Measurements from ENCODE around the gene SLC25A13. TPM values are rescaled to one million over a fixed set of nuclear protein-coding genes. Genes with fewer than 3 reads are reported as not detected.

SLC25A13 gene
- total RNA-seq, 1 experiment from 2014 or later, result 77.2 TPM

GRCh38 chr7:96331775-96332174 is 9.9 kb upstream of the SLC25A13 start:
- no peaks in the 10 kb centered on the region for H3K36me3 Mint-ChIP-seq
- H3K9me3 Mint-ChIP-seq, result peaks cover 10% of the 10 kb centered on the region
- no peak for ATAC-seq
- POLR2A ChIA-PET, result no interaction called here
- no peak overlapping the region for H3K4me3 Mint-ChIP-seq
- CTCF ChIA-PET, result no interaction called here
- H3K27me3 Mint-ChIP-seq (ENCODE audit: low read depth), result peaks cover 3% of the 10 kb centered on the region; the same call in 1 of the 2 replicates
- peaks cover 7% of the 10 kb centered on the region; the same call in 1 of the 2 replicates for H3K4me1 Mint-ChIP-seq
- no peak overlapping the region for H3K27ac Mint-ChIP-seq
- no peak for DNase-seq (ENCODE audit: low spot score)
- TF ChIP-seq ZNF232 (CRISPR knock-in tag; IDR thresholded peaks at IDR 0.05) (no peak), TEAD1 (CRISPR knock-in tag; IDR thresholded peaks at IDR 0.05) (no peak), OVOL2 (CRISPR knock-in tag; IDR thresholded peaks at IDR 0.05; ENCODE audit: borderline replicate concordance) (no peak), CREM (CRISPR knock-in tag; IDR thresholded peaks at IDR 0.05) (no peak), CREB1 (CRISPR knock-in tag; IDR thresholded peaks at IDR 0.05) (no peak), GABPB1 (CRISPR knock-in tag; IDR thresholded peaks at IDR 0.05) (no peak), NR1H2 (CRISPR knock-in tag; IDR thresholded peaks at IDR 0.05) (no peak), ZNF219 (CRISPR knock-in tag; IDR thresholded peaks at IDR 0.05; ENCODE audit: borderline replicate concordance) (no peak), JAZF1 (CRISPR knock-in tag; IDR thresholded peaks at IDR 0.05) (no peak), EMX1 (CRISPR knock-in tag; IDR thresholded peaks at IDR 0.05) (no peak), RORB (CRISPR knock-in tag; IDR thresholded peaks at IDR 0.05) (no peak), ZNF396 (CRISPR knock-in tag; IDR thresholded peaks at IDR 0.05; ENCODE audit: borderline replicate concordance) (no peak), ARID4B (CRISPR knock-in tag; IDR thresholded peaks at IDR 0.05; ENCODE audit: borderline replicate concordance) (no peak), MYBL2 (CRISPR knock-in tag; IDR thresholded peaks at IDR 0.05) (no peak)
- TF ChIP-seq, protein P1, sequence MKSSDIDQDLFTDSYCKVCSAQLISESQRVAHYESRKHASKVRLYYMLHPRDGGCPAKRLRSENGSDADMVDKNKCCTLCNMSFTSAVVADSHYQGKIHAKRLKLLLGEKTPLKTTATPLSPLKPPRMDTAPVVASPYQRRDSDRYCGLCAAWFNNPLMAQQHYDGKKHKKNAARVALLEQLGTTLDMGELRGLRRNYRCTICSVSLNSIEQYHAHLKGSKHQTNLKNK (CRISPR knock-in tag; IDR thresholded peaks at IDR 0.05), result no peak
- TF ChIP-seq, protein P2, sequence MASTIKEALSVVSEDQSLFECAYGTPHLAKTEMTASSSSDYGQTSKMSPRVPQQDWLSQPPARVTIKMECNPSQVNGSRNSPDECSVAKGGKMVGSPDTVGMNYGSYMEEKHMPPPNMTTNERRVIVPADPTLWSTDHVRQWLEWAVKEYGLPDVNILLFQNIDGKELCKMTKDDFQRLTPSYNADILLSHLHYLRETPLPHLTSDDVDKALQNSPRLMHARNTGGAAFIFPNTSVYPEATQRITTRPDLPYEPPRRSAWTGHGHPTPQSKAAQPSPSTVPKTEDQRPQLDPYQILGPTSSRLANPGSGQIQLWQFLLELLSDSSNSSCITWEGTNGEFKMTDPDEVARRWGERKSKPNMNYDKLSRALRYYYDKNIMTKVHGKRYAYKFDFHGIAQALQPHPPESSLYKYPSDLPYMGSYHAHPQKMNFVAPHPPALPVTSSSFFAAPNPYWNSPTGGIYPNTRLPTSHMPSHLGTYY (CRISPR knock-in tag; IDR thresholded peaks at IDR 0.05), result no peak
- TF ChIP-seq, protein P3, sequence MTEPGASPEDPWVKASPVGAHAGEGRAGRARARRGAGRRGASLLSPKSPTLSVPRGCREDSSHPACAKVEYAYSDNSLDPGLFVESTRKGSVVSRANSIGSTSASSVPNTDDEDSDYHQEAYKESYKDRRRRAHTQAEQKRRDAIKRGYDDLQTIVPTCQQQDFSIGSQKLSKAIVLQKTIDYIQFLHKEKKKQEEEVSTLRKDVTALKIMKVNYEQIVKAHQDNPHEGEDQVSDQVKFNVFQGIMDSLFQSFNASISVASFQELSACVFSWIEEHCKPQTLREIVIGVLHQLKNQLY (CRISPR knock-in tag; IDR thresholded peaks at IDR 0.05), result no peak

DNA sequence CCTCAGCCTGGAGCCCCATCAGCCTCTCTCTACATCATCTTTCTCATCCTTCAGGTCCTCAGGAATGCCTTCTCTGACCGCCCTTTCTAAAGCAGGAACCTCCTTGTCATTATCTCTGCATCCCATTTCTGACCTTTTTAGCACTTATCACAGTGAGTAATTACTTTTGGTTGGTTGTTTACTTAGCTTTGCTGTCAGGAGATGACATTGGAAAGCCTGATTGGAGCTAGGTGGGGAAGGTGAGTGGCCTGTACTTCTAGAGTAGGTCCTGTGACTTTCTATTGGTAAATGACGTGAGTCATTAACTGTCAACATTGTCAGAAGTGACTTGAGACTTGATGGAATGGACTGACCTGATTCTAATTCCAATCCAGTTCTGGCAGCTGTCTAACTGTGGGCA is 9.3 kb upstream of the SLC25A13 start:
- ATAC-seq, result no peak
- Mint-ChIP-seq H3K27me3 (ENCODE audit: low read depth) (peaks cover 3% of the 10 kb centered on the region; the same call in 1 of the 2 replicates), H3K4me1 (peaks cover 7% of the 10 kb centered on the region; the same call in 1 of the 2 replicates), H3K9me3 (peaks cover 14% of the 10 kb centered on the region), H3K36me3 (no peaks in the 10 kb centered on the region), H3K4me3 (no peak overlapping the region), H3K27ac (no peak overlapping the region)
- ChIA-PET CTCF (no interaction called here), POLR2A (no interaction called here)
- DNase-seq (ENCODE audit: low spot score), result no peak
- TF ChIP-seq JUN (CRISPR knock-in tag; IDR thresholded peaks at IDR 0.05) (no peak), PREB (CRISPR knock-in tag; IDR thresholded peaks at IDR 0.05; ENCODE audit: borderline replicate concordance) (no peak), ATF2 (CRISPR knock-in tag; IDR thresholded peaks at IDR 0.05; ENCODE audit: borderline replicate concordance, low read depth) (no peak), ZNF396 (CRISPR knock-in tag; IDR thresholded peaks at IDR 0.05; ENCODE audit: borderline replicate concordance) (no peak), NR2C2 (CRISPR knock-in tag; IDR thresholded peaks at IDR 0.05) (no peak), ZBTB43 (CRISPR knock-in tag; IDR thresholded peaks at IDR 0.05) (no peak)
- TF ChIP-seq, protein P4, sequence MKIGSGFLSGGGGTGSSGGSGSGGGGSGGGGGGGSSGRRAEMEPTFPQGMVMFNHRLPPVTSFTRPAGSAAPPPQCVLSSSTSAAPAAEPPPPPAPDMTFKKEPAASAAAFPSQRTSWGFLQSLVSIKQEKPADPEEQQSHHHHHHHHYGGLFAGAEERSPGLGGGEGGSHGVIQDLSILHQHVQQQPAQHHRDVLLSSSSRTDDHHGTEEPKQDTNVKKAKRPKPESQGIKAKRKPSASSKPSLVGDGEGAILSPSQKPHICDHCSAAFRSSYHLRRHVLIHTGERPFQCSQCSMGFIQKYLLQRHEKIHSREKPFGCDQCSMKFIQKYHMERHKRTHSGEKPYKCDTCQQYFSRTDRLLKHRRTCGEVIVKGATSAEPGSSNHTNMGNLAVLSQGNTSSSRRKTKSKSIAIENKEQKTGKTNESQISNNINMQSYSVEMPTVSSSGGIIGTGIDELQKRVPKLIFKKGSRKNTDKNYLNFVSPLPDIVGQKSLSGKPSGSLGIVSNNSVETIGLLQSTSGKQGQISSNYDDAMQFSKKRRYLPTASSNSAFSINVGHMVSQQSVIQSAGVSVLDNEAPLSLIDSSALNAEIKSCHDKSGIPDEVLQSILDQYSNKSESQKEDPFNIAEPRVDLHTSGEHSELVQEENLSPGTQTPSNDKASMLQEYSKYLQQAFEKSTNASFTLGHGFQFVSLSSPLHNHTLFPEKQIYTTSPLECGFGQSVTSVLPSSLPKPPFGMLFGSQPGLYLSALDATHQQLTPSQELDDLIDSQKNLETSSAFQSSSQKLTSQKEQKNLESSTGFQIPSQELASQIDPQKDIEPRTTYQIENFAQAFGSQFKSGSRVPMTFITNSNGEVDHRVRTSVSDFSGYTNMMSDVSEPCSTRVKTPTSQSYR (CRISPR knock-in tag; IDR thresholded peaks at IDR 0.05), result no peak
